ENCODE results near the gene C2orf78. TPM values are rescaled to one million over a fixed set of nuclear protein-coding genes. Genes with fewer than 3 reads are reported as not detected.

C2orf78 gene
- total RNA-seq, 2 experiments from 2014 or later: not detected

DNA sequence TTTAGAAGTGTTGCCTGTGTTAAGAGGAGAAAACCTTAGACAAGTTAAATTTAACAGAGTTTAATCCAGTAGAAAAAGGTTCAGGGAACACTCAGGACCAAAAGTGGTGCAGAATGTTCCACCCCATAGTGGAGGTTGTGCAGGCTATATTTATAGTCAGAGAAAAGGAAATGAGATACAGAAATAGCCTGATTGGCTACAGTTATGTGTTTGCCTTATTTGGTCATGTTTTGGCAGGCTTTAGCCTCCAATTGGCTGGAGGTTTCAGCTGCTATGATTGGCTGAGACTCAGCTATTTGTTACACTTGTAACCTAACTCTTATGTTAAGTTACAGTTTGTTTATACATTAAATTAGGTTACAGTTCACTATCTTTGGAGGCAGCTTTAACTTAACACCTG, 48.9 kb downstream of the C2orf78 start:
- H3K9me3 Mint-ChIP-seq: no peaks in the 10 kb centered on the region
- H3K36me3 Mint-ChIP-seq (ENCODE audit: low read depth): peaks cover 48% of the 10 kb centered on the region
- H3K27me3 Mint-ChIP-seq: no peaks in the 10 kb centered on the region
- no peak for ATAC-seq
- peaks cover 42% of the 10 kb centered on the region for H3K4me1 Mint-ChIP-seq (ENCODE audit: low read depth)
- intact Hi-C loops (cut with micrococcal nuclease): loop anchor here (5.0 kb wide), 1 partner anchor 154 kb away; no protein-coding TSS in a partner anchor
- CTCF ChIA-PET: interaction anchor here (0.6 to 2.4 kb wide), 3 partner anchors 10 to 80 kb away, joined by 3 to 18 read pairs (median 3); no protein-coding TSS in a partner anchor
- POLR2A ChIA-PET: interaction anchor here (0.8 kb wide), 1 partner anchor 20 kb away, joined by 3 read pairs; no protein-coding TSS in a partner anchor
- TF ChIP-seq, protein P1, sequence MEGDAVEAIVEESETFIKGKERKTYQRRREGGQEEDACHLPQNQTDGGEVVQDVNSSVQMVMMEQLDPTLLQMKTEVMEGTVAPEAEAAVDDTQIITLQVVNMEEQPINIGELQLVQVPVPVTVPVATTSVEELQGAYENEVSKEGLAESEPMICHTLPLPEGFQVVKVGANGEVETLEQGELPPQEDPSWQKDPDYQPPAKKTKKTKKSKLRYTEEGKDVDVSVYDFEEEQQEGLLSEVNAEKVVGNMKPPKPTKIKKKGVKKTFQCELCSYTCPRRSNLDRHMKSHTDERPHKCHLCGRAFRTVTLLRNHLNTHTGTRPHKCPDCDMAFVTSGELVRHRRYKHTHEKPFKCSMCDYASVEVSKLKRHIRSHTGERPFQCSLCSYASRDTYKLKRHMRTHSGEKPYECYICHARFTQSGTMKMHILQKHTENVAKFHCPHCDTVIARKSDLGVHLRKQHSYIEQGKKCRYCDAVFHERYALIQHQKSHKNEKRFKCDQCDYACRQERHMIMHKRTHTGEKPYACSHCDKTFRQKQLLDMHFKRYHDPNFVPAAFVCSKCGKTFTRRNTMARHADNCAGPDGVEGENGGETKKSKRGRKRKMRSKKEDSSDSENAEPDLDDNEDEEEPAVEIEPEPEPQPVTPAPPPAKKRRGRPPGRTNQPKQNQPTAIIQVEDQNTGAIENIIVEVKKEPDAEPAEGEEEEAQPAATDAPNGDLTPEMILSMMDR (IDR thresholded peaks at IDR 0.05): no peak
- no peak overlapping the region for H3K4me3 Mint-ChIP-seq
- no peak for DNase-seq
- peak overlapping the region; percentile 73 for H3K27ac Mint-ChIP-seq

DNA sequence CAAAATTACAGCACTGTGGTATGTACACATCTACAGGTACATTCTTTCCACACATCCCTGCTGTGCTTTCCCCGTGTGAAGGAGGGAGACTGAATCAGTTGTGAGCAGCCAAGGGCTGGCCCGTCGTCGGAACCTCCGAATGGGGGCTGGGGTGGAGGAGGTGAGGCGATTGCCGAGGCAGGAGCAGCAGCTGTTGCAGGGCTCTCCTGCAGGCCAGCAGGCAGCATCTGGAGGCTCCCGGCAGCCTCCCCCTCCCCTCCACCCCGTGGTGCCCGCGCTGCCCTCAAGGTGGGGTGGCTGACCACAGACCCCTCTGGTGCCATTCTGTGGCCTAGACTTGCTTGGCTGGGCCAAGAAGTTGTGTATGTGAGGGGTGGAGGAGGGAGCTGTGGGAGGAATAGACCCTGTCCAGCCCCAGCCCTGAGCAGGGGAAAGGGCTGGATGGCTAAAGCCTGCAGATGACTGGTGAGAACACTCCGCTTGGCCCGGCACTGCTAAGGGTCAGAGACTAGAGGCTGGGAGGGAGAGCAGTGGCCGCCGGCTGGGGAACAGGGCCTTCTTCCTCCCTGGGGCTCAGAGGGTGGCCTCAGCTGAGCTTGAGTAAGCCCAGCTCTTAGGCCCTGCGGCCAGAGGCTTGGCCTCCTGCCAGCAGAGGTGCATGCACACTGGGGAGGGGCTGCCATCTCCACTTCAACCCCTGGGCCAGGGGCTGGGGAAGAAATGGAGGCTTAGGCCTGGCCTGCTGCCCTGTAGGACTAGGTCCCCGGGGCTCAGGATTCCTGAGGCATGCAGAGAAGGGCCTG, 52.4 kb downstream of the C2orf78 start:
- intact Hi-C loops (cut with micrococcal nuclease): no loop called here
- no peaks in the 10 kb centered on the region for H3K27me3 Mint-ChIP-seq
- peaks cover 41% of the 10 kb centered on the region for H3K36me3 Mint-ChIP-seq (ENCODE audit: low read depth)
- no peak overlapping the region for H3K27ac Mint-ChIP-seq
- POLR2A ChIA-PET: no interaction called here
- H3K4me3 Mint-ChIP-seq: no peak overlapping the region
- no peak for ATAC-seq
- no peak for DNase-seq
- CTCF ChIA-PET: interaction anchor here (4.4 kb wide), 1 partner anchor 13 kb away, joined by 17 read pairs; no protein-coding TSS in a partner anchor
- no peaks in the 10 kb centered on the region for H3K9me3 Mint-ChIP-seq
- peaks cover 28% of the 10 kb centered on the region for H3K4me1 Mint-ChIP-seq (ENCODE audit: low read depth)
- TF ChIP-seq, protein P1 (IDR thresholded peaks at IDR 0.05): no peak

DNA sequence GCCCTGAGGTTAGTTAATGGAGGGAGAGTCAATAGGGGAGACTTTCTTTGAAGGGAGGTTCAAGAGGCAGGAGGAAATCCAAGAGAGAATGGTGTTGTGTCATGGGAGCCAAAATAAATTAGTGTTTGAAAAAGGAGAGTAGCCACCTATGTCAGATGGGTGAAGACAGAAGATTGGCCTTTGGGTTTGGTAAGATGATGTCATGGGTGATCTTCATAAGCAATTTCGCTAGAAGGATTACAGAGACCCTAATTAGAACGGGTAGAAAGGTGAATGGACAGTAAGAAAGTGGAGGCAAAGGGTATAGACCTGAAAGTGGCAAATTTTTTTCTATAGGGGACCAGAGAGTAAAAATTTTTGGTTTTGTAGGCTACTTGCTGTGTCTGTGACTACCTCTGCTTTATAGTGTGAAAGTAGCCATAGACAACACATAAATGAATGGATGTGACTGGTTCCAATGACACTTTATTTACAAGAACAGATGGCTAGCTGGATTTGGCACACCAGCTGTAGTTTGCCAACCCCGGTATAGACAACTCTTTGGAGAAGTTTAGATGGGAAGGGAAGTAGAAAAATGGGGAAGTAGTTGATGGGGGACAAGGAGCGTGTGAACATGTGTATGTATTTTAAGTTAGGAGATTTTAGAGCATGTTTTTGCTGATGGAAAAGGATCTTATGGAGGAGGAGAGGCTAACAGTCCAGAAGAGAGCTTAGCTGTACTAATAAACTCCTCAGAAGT, 54.0 kb downstream of the C2orf78 start:
- TF ChIP-seq, protein P1 (IDR thresholded peaks at IDR 0.05): no peak
- peaks cover 25% of the 10 kb centered on the region for H3K4me1 Mint-ChIP-seq (ENCODE audit: low read depth)

DNA sequence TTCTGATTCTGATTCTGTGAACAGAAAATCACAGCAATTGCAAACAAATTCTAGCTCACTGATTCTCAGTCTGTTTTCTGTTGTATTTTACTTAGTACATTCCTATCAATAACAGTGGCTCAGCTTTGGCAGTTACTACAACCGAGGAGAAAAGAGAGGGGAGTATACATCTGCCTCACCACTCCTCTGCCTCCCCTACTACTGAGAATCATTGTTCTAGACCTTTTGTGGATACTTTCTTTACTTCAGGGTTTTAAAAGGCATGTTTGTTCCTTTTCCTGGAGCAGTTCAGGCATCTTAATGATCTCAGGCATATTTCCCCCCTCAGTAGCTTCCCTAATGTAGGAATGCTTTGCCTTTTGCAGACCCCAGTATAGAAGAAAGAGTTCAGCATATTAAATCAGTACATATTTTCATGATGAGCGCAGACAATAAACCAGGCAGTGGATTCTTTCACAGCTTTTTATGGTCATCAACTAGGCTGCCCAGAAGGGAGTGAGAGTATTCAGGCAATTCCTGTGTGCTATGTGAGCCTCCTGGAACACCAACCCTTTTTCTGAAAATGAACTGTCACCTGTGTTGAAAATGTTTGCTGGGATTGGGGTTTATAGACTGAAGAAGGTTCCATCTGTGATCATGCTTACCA, 55.0 kb downstream of the C2orf78 start:
- Mint-ChIP-seq H3K4me1 (ENCODE audit: low read depth) (peaks cover 25% of the 10 kb centered on the region), H3K27ac (no peak overlapping the region), H3K9me3 (no peaks in the 10 kb centered on the region), H3K4me3 (no peak overlapping the region), H3K27me3 (no peaks in the 10 kb centered on the region), H3K36me3 (ENCODE audit: low read depth) (peaks cover 28% of the 10 kb centered on the region)
- DNase-seq (no peak), ATAC-seq (no peak)
- TF ChIP-seq, protein P1 (IDR thresholded peaks at IDR 0.05): no peak
- CTCF ChIA-PET: interaction anchor here (0.7 to 4.4 kb wide), 7 partner anchors 11 to 496 kb away, joined by 3 to 17 read pairs (median 4); partner anchors contain the start of gene STAMBP
- intact Hi-C loops (cut with micrococcal nuclease): no loop called here
- POLR2A ChIA-PET: interaction anchor here (0.6 to 1.2 kb wide), 2 partner anchors 25 to 187 kb away, joined by 3 to 4 read pairs; no protein-coding TSS in a partner anchor

More for the DNA sequence above, 54.0 kb downstream of the C2orf78 start:
- DNase-seq: no peak
- H3K27me3 Mint-ChIP-seq: no peaks in the 10 kb centered on the region
- ATAC-seq: peak; percentile 17
- POLR2A ChIA-PET: interaction anchor here (0.6 to 1.2 kb wide), 2 partner anchors 26 to 188 kb away, joined by 3 to 4 read pairs; no protein-coding TSS in a partner anchor
- intact Hi-C loops (cut with micrococcal nuclease): no loop called here
- no peak overlapping the region for H3K4me3 Mint-ChIP-seq
- CTCF ChIA-PET: interaction anchor here (0.7 to 4.4 kb wide), 6 partner anchors 10 to 497 kb away, joined by 3 to 17 read pairs (median 4); partner anchors contain the start of gene STAMBP
- peaks cover 32% of the 10 kb centered on the region for H3K36me3 Mint-ChIP-seq (ENCODE audit: low read depth)
- no peaks in the 10 kb centered on the region for H3K9me3 Mint-ChIP-seq
- peak overlapping the region; percentile 2 for H3K27ac Mint-ChIP-seq

Data from activated CD8-positive, alpha-beta T cell treated with anti-CD3 and anti-CD28 coated beads for 36 hours (primary cell).